ENCODE measurements around the gene GREB1L.
A peak's percentile ranks its signal among the peaks of the same experiment; 100 is the strongest.
"Not testable (repeated sequence)": the region's sequence is repeated elsewhere in the genome, so short reads cannot be mapped to it uniquely, and the experiment has no call there.

Gene GREB1L

GRCh38 chr18:21242141-21242779 lies at the start of gene GREB1L:
Gene GREB1L, plus strand, starts transcription at chr18:21242232. Its CDS starts 141,287 bp downstream, at chr18:21383519.
- DNase-seq (ENCODE audit: low spot score), result peak; percentile 87

- no peak for DNase-seq (ENCODE audit: low spot score)
These were observed 49.8 kb upstream of the GREB1L start for GRCh38 chr18:21192308-21192624.

GRCh38 chr18:21194871-21195771 lies 46.9 kb upstream of the GREB1L start:
- DNase-seq (ENCODE audit: low spot score), result peak; percentile 28

GRCh38 chr18:21196426-21196825 lies 45.6 kb upstream of the GREB1L start:
- DNase-seq (ENCODE audit: low spot score), result no peak

GRCh38 chr18:21203126-21203525 lies 38.9 kb upstream of the GREB1L start:
- DNase-seq (ENCODE audit: low spot score), result no peak

GRCh38 chr18:21203542-21204241 lies 38.3 kb upstream of the GREB1L start:
- DNase-seq (ENCODE audit: low spot score), result no peak

- no peak for DNase-seq (ENCODE audit: low spot score)
These were observed 36.3 kb upstream of the GREB1L start for GRCh38 chr18:21205695-21206094.

- no peak for DNase-seq (ENCODE audit: low spot score)
These were observed 31.8 kb upstream of the GREB1L start for GRCh38 chr18:21210278-21210677.

GRCh38 chr18:21210784-21211183 lies 31.2 kb upstream of the GREB1L start:
- no peak for DNase-seq (ENCODE audit: low spot score)

GRCh38 chr18:21214409-21214808 lies 27.6 kb upstream of the GREB1L start:
- not testable (repeated sequence) for DNase-seq (ENCODE audit: low spot score)

GRCh38 chr18:21215490-21215889 lies 26.5 kb upstream of the GREB1L start:
- DNase-seq (ENCODE audit: low spot score), result no peak

GRCh38 chr18:21218862-21219261 lies 23.2 kb upstream of the GREB1L start:
- DNase-seq (ENCODE audit: low spot score), result no peak

- DNase-seq (ENCODE audit: low spot score), result no peak
These were observed 11.6 kb upstream of the GREB1L start for GRCh38 chr18:21230436-21230835.

- DNase-seq (ENCODE audit: low spot score), result peak; percentile 84
These were observed 557 bp upstream of the GREB1L start for GRCh38 chr18:21241301-21242048.

GRCh38 chr18:21242780-21243401 lies 859 bp downstream of the GREB1L start:
- DNase-seq (ENCODE audit: low spot score), result peak; percentile 53

GRCh38 chr18:21254576-21254975 lies 12.5 kb downstream of the GREB1L start:
- DNase-seq (ENCODE audit: low spot score), result no peak

- no peak for DNase-seq (ENCODE audit: low spot score)
These were observed 13.2 kb downstream of the GREB1L start for GRCh38 chr18:21255211-21255610.

GRCh38 chr18:21257386-21257785 lies 15.4 kb downstream of the GREB1L start:
- no peak for DNase-seq (ENCODE audit: low spot score)

GRCh38 chr18:21260621-21261020 lies 18.6 kb downstream of the GREB1L start:
- no peak for DNase-seq (ENCODE audit: low spot score)

GRCh38 chr18:21261352-21261751 lies 19.3 kb downstream of the GREB1L start:
- no peak for DNase-seq (ENCODE audit: low spot score)

GRCh38 chr18:21262244-21262643 lies 20.2 kb downstream of the GREB1L start:
- DNase-seq (ENCODE audit: low spot score), result no peak

GRCh38 chr18:21262979-21263378 lies 20.9 kb downstream of the GREB1L start:
- DNase-seq (ENCODE audit: low spot score), result no peak
